ENCODE measurements around the gene NME3. TPM values are rescaled to one million over a fixed set of nuclear protein-coding genes. Genes with fewer than 3 reads are reported as not detected.

The NME3 gene
- total and polyA plus RNA-seq, 2 donors from 2014 or later = 70.8 to 123 TPM

DNA sequence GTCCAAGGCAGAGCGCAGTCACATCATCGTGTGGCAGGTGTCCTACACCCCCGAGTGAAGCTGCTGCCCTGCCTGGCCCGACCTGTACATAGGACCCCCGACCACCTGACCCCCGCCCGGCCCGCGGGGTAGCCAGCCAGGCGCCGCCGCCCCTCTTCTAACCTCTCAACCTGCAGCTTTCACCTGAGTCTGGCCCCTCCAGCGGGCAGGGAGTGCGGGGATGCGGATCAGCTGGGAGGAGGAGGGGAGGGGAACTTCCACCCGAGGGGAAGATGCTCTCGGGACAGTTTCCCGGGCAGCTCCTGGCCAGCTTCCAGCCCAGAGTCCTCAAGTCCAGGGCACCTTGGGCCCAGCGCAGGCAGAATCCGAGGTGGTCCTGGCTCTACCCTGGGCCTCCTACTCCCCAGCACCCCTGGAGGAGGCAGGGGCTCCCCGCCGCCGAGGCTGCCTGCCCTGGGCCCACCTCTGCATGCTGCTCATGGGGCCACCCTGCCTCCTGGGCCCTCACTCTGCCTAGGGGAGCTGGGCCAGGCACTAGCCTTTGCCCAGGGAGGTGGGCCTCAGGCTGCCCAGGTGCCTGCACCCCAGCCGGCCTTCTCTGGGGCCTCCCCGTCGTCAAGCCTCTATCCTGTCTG is 2.5 kb downstream of the NME3 start:
- H3K27me3 ChIP-seq (ENCODE audit: control insufficient read depth, insufficient read depth, low read length) = no peaks in the 10 kb centered on the region
- H3K4me1 ChIP-seq (ENCODE audit: control insufficient read depth in 2 of 3, insufficient read depth in 2 of 3, low read depth in 1 of 3, low read length in 3 of 3) = peaks cover 0 to 15% (median under 1%) of the 10 kb centered on the region in 3 donors
- H3K4me3 ChIP-seq (ENCODE audit: low read length in 3 of 3) = no peak overlapping the region
- FAIRE-seq (no peak), DNase-seq (peak in 1 of 5 donors; percentile 49)
- no peak overlapping the region for H3K27ac ChIP-seq (ENCODE audit: low read depth in 2 of 2, low read length in 2 of 2)
- intact Hi-C loops (cut with DNase I) = no loop called here
- H3K9ac ChIP-seq (ENCODE audit: low read length in 3 of 3) = no peak overlapping the region
- no peaks in the 10 kb centered on the region for H3K9me3 ChIP-seq (ENCODE audit: control insufficient read depth in 2 of 3, insufficient read depth in 1 of 3, low read length in 3 of 3)
- TF ChIP-seq, protein P1, sequence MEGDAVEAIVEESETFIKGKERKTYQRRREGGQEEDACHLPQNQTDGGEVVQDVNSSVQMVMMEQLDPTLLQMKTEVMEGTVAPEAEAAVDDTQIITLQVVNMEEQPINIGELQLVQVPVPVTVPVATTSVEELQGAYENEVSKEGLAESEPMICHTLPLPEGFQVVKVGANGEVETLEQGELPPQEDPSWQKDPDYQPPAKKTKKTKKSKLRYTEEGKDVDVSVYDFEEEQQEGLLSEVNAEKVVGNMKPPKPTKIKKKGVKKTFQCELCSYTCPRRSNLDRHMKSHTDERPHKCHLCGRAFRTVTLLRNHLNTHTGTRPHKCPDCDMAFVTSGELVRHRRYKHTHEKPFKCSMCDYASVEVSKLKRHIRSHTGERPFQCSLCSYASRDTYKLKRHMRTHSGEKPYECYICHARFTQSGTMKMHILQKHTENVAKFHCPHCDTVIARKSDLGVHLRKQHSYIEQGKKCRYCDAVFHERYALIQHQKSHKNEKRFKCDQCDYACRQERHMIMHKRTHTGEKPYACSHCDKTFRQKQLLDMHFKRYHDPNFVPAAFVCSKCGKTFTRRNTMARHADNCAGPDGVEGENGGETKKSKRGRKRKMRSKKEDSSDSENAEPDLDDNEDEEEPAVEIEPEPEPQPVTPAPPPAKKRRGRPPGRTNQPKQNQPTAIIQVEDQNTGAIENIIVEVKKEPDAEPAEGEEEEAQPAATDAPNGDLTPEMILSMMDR (IDR thresholded peaks at IDR 0.05; ENCODE audit: borderline replicate concordance, extremely low read depth, insufficient read depth) = no peak
- peaks cover 0 to 11% (median 7%) of the 10 kb centered on the region in 3 donors for H3K36me3 ChIP-seq (ENCODE audit: control insufficient read depth in 2 of 3, insufficient read depth in 3 of 3, low read length in 3 of 3)

DNA sequence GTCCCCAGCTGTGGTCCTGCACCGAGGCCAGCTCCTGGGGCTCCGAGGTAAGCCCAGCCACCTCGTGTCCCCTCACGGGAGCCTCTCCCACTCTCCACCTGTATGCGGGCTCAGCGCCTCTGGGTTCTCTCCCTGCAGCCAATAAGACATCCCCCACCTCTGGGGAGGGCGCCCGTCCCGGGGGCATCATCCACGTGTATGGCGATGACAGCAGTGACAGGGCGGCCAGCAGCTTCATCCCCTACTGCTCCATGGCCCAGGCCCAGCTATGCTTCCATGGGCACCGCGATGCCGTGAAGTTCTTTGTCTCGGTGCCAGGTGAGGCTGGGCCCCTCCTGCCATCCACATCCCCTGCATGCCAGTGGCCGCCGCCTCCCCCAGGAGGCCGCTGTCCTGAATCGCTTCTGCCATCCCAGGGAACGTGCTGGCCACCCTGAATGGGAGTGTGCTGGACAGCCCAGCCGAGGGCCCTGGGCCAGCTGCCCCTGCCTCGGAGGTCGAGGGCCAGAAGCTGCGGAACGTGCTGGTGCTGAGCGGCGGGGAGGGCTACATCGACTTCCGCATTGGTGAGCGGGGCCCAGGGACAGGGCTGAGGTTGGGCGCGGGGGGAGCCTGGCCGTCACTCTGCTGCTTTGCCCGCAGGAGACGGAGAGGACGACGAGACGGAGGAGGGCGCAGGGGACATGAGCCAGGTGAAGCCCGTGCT is 3.1 kb downstream of the NME3 start:
- H3K9ac ChIP-seq (ENCODE audit: low read length in 3 of 3) = no peak overlapping the region
- no peaks in the 10 kb centered on the region for H3K9me3 ChIP-seq (ENCODE audit: control insufficient read depth in 2 of 3, insufficient read depth in 1 of 3, low read length in 3 of 3)
- DNase-seq (peak in 1 of 5 donors; percentile 44), FAIRE-seq (no peak)
- TF ChIP-seq, protein P1 (IDR thresholded peaks at IDR 0.05; ENCODE audit: borderline replicate concordance, extremely low read depth, insufficient read depth) = no peak
- peaks cover 0 to 11% (median 7%) of the 10 kb centered on the region in 3 donors for H3K36me3 ChIP-seq (ENCODE audit: control insufficient read depth in 2 of 3, insufficient read depth in 3 of 3, low read length in 3 of 3)
- peaks cover 0 to 12% (median 0%) of the 10 kb centered on the region in 3 donors for H3K4me1 ChIP-seq (ENCODE audit: control insufficient read depth in 2 of 3, insufficient read depth in 2 of 3, low read depth in 1 of 3, low read length in 3 of 3)
- intact Hi-C loops (cut with DNase I) = no loop called here
- H3K27ac ChIP-seq (ENCODE audit: low read depth in 2 of 2, low read length in 2 of 2) = no peak overlapping the region
- H3K4me3 ChIP-seq (ENCODE audit: low read length in 3 of 3) = no peak overlapping the region
- no peaks in the 10 kb centered on the region for H3K27me3 ChIP-seq (ENCODE audit: control insufficient read depth, insufficient read depth, low read length)

DNA sequence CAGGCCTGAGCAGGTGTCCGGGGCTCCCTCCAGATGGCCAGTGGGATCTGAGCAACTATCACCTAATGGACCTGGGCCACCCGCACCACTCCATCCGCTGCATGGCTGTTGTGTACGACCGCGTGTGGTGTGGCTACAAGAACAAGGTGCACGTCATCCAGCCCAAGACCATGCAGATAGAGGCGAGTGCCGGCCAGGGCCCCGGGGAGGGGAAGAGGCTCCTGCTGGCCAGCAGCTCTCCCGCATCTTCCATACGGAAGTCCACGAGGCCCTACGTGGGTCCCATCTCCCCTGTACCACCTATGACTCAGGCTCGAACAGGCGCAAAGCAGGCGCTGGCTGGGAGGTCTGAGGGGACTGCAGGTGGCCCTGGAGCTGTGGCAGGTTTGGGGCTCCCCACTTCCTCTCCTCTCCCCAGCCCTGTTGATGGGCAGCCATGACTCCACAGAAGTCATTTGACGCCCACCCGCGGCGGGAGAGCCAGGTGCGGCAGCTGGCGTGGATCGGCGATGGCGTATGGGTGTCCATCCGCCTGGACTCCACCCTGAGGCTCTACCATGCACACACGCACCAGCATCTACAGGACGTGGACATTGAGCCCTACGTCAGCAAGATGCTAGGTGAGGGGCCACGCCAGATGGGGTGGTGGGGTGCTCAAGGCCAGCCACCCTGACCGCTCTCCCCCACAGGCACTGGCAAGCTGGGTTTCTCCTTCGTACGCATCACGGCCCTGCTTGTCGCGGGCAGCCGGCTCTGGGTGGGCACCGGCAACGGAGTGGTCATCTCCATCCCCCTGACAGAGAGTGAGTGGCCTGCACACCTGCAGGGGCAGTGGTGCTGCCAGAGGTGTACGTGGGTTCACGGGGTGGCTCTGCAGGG is 4.0 kb downstream of the NME3 start:
- DNase-seq = peak in 1 of 5 donors; percentile 40
- peaks cover 0 to 14% (median 7%) of the 10 kb centered on the region in 3 donors for H3K36me3 ChIP-seq (ENCODE audit: control insufficient read depth in 2 of 3, insufficient read depth in 3 of 3, low read length in 3 of 3)
- TF ChIP-seq, protein P1 (IDR thresholded peaks at IDR 0.05; ENCODE audit: borderline replicate concordance, extremely low read depth, insufficient read depth) = no peak
- H3K4me1 ChIP-seq (ENCODE audit: control insufficient read depth in 2 of 3, insufficient read depth in 2 of 3, low read depth in 1 of 3, low read length in 3 of 3) = peaks cover 0 to 11% (median 0%) of the 10 kb centered on the region in 3 donors
- FAIRE-seq = no peak
- intact Hi-C loops (cut with DNase I) = no loop called here
- no peak overlapping the region for H3K9ac ChIP-seq (ENCODE audit: low read length in 3 of 3)
- no peak overlapping the region for H3K4me3 ChIP-seq (ENCODE audit: low read length in 3 of 3)
- H3K27me3 ChIP-seq (ENCODE audit: control insufficient read depth, insufficient read depth, low read length) = no peaks in the 10 kb centered on the region
- no peak overlapping the region for H3K27ac ChIP-seq (ENCODE audit: low read depth in 2 of 2, low read length in 2 of 2)
- no peaks in the 10 kb centered on the region for H3K9me3 ChIP-seq (ENCODE audit: control insufficient read depth in 2 of 3, insufficient read depth in 1 of 3, low read length in 3 of 3)
